Measurements from ENCODE around the gene PPP2R3A. TPM values are rescaled to one million over a fixed set of nuclear protein-coding genes. Genes with fewer than 3 reads are reported as not detected.

PPP2R3A gene
- polyA plus RNA-seq, 1 experiment, result 26.6 TPM

- POLR2A ChIA-PET, result no interaction called here
- Histone ChIP-seq H3K27me3 (ENCODE audit: control insufficient read depth, insufficient read depth, low read length) (no peaks in the 10 kb centered on the region), H3K27ac (ENCODE audit: low read depth, low read length) (no peak overlapping the region), H3K9me3 (ENCODE audit: control insufficient read depth, insufficient read depth, low read length) (no peaks in the 10 kb centered on the region), H3K4me3 (ENCODE audit: low read depth, low read length) (no peak overlapping the region)
- CTCF ChIA-PET, result no interaction called here
- no peak for TF ChIP-seq CTCF (IDR thresholded peaks at IDR 0.05; ENCODE audit: low read depth, low read length)
- DNase-seq (ENCODE audit: low read depth, low spot score), result no peak
These were observed 128.2 kb downstream of the PPP2R3A start for GRCh38 chr3:136093771-136094170.

- no peak for TF ChIP-seq CTCF (IDR thresholded peaks at IDR 0.05; ENCODE audit: low read depth, low read length)
- DNase-seq (ENCODE audit: low read depth, low spot score), result no peak
- ChIA-PET CTCF (no interaction called here), POLR2A (no interaction called here)
- Histone ChIP-seq H3K4me3 (ENCODE audit: low read depth, low read length) (no peak overlapping the region), H3K27me3 (ENCODE audit: control insufficient read depth, insufficient read depth, low read length) (no peaks in the 10 kb centered on the region), H3K9me3 (ENCODE audit: control insufficient read depth, insufficient read depth, low read length) (no peaks in the 10 kb centered on the region), H3K27ac (ENCODE audit: low read depth, low read length) (no peak overlapping the region)
These were observed 139.5 kb downstream of the PPP2R3A start for GRCh38 chr3:136105044-136105443.

GRCh38 chr3:136106101-136106500 is 140.6 kb downstream of the PPP2R3A start:
- no peak for TF ChIP-seq CTCF (IDR thresholded peaks at IDR 0.05; ENCODE audit: low read depth, low read length)
- H3K4me3 ChIP-seq (ENCODE audit: low read depth, low read length), result no peak overlapping the region
- H3K27me3 ChIP-seq (ENCODE audit: control insufficient read depth, insufficient read depth, low read length), result no peaks in the 10 kb centered on the region
- no peak overlapping the region for H3K27ac ChIP-seq (ENCODE audit: low read depth, low read length)
- DNase-seq (ENCODE audit: low read depth, low spot score), result no peak
- ChIA-PET POLR2A (interaction anchor here (0.7 kb wide), 1 partner anchor 57 kb away, joined by 5 read pairs; no protein-coding TSS in a partner anchor), CTCF (no interaction called here)
- H3K9me3 ChIP-seq (ENCODE audit: control insufficient read depth, insufficient read depth, low read length), result no peaks in the 10 kb centered on the region

- H3K9me3 ChIP-seq (ENCODE audit: control insufficient read depth, insufficient read depth, low read length), result peaks cover 14% of the 10 kb centered on the region
- H3K27ac ChIP-seq (ENCODE audit: low read depth, low read length), result no peak overlapping the region
- ChIA-PET CTCF (interaction anchor here (0.9 kb wide), 1 partner anchor 12 kb away, joined by 3 read pairs; no protein-coding TSS in a partner anchor), POLR2A (no interaction called here)
- no peak for DNase-seq (ENCODE audit: low read depth, low spot score)
- H3K4me3 ChIP-seq (ENCODE audit: low read depth, low read length), result no peak overlapping the region
- no peak for TF ChIP-seq CTCF (IDR thresholded peaks at IDR 0.05; ENCODE audit: low read depth, low read length)
- no peaks in the 10 kb centered on the region for H3K27me3 ChIP-seq (ENCODE audit: control insufficient read depth, insufficient read depth, low read length)
These were observed 144.0 kb downstream of the PPP2R3A start for GRCh38 chr3:136109499-136109898.

GRCh38 chr3:136110481-136110880 is 145.0 kb downstream of the PPP2R3A start:
- no peak for TF ChIP-seq CTCF (IDR thresholded peaks at IDR 0.05; ENCODE audit: low read depth, low read length)
- DNase-seq (ENCODE audit: low read depth, low spot score), result no peak
- POLR2A ChIA-PET, result no interaction called here
- H3K27ac ChIP-seq (ENCODE audit: low read depth, low read length), result no peak overlapping the region
- H3K9me3 ChIP-seq (ENCODE audit: control insufficient read depth, insufficient read depth, low read length), result peaks cover 17% of the 10 kb centered on the region
- CTCF ChIA-PET, result interaction anchor here (0.7 to 0.9 kb wide), 2 partner anchors 11 to 903 kb away, joined by 3 read pairs; no protein-coding TSS in a partner anchor
- H3K27me3 ChIP-seq (ENCODE audit: control insufficient read depth, insufficient read depth, low read length), result no peaks in the 10 kb centered on the region
- H3K4me3 ChIP-seq (ENCODE audit: low read depth, low read length), result no peak overlapping the region
